GM19397 (cell line): ENCODE results near the gene RNLS.

Experiments used
- ATAC-seq: cut with Tn5 transposase; IDR thresholded peaks from one replicate; pipeline ENCODE4 v1.9.1; 2021; ENCODE audit warnings: mild to moderate bottlenecking, moderate library complexity; ENCODE audit not compliant: unreplicated experiment

The RNLS gene

DNA sequence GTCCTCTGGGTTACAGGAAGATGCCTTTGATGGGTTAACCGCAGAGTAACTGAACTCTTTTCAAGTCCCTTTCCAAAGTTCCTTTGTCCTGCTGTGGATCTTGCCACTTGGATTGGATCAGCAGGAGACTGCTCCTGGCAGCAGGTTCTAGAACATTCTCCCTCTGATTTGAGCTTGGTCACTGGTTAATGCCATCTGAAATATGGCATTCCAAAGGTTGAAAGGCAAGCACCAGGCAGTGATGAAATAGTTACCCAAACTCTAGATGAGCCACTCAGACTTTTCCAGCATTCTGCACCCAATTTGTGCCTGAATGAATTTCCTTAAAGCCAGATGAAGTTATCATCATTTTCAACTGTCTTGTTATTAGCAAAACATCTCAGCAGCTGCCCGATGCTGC lies 343.9 kb downstream of the RNLS start:
- ATAC-seq = no peak

DNA sequence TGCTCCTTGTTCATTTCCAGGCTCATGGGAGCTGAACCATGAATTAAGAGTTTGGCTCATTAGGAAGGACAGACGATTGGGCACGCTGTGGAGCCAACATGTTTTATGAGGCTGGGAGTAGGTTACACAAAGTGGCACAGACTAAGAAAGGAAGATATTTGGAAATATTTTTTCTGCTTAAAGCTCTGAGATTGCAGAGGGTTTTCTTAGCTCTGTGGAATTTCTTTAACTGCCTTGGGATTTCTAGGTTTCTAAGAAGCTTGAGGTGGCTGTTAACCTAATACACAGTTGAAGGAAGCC lies 344.6 kb downstream of the RNLS start:
- no peak for ATAC-seq

DNA sequence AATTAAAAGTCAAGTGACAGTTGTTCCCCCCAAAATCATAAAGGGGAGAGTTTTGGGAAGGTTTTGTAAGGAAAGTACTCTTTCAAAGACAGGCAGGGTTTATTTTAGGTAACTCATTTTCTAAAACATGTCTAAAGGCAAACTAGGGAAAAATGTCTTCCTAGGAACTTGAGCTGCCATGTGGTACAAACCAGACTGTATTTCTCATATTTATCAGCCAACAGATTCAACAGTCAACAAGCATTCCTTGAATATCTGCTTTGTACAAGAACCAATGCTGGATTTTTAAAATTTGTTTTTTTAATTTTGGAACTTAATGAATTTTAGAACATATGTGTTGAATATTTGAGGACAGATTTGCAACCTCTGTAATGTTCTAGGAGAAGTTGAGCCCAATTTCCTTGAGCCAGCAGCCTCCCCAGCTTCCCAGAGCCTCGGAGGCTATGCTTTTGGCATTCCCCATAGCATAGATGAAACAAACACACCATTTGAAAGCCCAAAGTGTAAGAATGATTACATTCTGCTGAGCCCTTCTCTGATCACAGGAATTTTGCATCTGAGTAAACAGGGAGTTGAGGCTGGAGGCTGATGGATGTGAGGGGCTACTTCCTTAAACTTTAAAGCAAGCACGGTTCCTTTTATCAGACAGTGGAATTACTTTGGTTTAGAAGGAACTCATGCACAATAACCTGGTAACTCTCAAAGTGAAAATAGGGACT lies 345.1 kb downstream of the RNLS start:
- ATAC-seq = no peak

DNA sequence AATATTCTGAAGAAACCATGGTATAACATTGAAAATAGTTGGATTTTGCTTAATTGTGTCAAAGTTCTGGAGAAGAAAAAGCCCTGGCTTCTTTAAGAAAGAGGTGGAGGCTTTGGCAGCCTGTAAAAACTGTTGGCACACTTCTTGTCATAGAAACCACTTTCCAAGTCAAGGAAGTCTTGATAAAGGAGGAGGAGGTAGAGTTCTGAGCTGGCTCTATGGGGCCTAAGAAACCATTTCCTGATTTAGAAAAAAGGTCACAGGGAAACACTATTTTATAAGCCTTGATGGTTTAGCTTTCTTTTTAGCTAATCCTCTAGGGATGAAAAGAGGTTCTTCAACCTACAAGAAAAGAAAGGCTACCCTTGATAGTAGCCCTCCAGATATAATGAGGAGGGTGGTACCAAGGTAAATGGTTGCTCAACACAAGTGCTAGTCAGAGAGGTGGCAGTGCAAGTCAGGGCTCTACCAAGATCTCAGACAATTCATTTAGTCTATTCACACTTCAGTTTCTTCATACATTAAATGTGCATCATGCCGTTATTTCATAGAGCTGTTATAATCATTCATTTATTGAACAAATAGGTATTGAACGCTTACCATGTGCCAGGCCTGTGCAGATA lies 346.9 kb downstream of the RNLS start:
- no peak for ATAC-seq

DNA sequence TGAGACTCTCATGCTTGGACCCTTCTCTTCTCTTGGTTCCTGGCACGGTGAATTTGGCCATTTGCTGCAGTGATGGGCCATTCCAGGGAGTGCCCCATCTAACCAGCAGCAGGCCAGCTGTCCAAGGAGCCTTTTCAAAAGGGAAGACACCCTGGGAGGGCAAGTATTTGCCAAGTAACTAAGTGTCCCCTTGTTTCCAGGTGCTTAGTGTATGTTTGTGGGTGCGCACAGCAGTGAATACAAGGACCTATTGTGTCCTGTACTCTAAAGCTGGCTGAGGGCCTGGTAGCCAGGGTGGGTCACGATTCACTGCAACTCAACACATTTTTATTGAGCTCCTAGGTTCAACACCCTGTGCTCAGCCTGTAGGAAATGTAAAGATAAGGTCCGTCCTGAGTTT lies 348.8 kb downstream of the RNLS start:
- no peak for ATAC-seq

DNA sequence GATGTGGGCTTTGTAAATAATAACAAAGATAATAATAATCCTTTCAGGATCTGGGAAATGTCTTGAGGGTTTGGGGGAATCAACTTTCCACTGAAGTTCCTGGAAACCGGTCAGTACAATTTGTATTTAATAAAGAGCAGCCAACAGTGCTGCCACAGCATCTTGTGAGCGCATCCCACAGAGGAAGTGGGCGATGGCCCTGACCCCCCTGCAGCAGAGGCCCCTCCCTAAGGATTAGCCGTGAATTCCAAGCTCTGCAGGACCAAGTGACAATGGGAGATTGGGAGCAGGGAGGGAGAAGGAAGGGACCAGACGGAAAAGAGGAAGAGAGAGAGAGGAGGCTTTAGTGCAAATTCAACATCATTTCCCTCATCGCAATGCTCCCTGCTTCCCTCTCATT lies 349.2 kb downstream of the RNLS start:
- no peak for ATAC-seq

DNA sequence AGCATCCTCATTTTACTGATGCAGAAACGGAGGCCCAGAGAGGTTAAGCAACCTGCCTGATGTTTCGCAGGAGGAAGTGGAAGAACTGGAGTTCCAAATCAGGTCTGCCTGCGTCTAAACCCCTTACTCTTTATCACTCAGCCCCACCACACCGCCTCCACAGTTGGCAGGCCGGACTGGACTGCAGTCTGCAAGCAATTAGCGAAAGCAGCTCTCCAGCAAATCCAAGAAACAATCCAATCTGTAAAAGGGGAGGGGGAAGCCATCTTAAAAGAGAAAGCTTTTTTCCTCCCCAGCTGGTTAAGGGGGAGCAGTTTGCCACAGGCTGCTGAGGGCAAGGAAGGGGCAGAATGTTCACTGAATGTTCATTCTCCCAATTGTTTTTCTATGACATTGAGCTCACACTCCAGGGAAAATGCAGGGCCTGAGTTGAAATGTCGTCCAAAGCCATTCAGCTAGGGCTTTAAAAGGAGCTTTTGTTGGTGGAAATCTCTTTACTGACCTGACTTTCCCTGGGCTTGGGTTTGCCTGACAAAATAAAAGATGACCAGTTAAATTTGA lies 350.1 kb downstream of the RNLS start:
- no peak for ATAC-seq

DNA sequence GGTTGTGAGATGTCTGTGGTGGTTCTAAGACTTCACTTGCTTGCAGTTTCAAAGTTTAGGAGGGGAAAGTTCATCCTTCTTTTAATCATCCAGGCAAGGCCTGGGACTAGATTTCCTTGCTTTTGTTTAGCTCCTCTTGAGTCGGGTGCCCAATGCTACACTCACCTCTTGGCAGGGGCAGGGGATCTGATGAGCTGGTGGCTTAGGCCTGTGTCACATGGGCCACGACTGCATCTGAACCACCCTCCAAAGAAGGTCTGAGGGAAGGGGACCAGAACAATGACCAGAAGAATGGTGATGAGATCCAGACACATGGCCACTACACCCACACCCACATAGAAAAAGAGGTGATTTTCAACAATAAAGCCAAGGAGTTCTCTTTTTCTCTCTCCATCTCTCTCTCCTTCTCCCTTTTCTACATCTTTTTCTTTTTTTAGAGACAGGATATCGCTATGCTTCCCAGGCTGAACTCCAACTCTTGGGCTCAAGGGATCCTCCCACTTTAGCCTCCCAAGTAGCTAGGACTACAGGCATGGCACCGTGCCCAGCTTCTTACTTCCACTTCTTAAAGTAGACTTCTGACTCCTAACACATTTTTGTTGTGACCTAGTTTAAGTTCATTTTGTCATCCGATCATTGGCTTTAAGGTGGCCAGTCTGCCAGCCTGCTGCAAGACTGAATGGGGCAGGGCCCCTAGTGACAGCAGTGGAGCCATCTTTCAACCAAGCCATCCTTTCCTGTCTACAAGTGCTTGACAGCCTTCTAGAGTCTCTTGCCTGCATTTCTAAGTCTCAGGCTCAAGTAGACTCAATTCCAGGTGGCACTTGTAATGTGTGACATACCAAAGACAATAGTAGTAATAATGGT lies 350.9 kb downstream of the RNLS start:
- ATAC-seq = no peak

DNA sequence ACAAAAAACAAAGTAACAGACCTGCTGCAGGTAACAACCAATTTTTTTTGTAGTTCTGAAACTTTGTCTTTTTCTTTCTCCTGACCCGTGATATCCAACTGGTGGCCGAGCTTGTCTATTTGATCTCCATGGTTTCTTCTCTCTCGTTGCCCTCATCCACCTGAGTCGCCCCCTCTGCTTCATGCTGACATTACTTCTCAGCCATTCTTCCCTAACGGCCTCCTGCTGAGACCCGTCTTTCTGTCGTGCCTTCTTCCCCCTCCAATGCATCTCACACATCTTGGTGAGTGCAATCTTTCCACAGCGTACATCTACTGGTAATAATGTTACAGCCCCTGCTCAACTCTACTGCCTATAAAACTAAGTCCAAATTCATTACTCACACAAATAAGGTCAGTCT lies 352.9 kb downstream of the RNLS start:
- no peak for ATAC-seq

DNA sequence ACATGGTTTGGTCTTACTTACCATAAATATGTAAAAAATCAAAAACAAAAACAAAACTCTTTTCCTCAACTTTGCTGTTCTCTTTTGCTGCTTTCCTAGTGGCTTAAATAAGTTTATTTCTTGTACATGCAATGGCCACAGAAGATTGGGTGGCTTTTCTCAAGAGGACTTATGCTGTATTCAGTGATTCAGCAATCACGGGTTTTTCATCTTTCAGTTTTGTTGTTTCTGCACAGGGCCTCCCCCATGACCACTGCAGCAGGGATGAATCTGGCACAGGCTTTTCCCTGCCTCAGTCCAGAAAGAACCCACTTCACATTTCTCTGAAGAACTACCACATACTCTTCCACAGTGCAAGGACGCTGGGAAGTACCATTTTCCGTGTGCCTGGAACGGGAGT lies 355.0 kb downstream of the RNLS start:
- no peak for ATAC-seq

DNA sequence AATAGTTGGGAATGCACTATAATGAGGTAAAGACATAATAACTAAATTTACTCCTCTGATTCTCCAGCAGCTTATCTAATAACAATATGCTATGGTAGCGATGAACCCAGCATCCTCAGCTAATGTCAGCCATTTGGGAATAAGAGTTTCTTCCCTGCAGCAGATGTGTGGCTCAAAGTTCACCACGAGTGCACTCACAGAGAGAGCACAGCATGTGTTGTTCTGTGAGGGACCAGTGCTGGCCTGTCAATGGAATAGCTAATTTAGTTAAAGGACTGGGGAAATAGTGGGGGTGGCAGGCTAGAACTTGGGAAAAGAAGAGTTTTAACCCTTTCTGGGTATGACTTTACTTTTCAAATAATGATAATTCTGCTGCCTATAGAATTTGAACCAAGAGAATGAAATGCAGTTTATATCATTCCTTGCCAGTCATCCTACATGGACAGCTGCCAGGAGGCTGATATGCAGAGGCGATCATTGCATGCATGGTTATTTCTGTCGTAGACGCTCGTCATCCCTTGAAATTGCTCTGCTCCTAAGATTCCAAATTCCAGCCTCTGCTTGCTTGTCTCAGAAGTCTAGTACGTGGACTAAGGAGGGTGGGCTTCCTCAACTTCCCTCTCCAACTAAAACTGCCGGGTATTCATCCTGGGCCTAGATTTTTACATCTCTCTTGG lies 355.6 kb downstream of the RNLS start:
- ATAC-seq = no peak

DNA sequence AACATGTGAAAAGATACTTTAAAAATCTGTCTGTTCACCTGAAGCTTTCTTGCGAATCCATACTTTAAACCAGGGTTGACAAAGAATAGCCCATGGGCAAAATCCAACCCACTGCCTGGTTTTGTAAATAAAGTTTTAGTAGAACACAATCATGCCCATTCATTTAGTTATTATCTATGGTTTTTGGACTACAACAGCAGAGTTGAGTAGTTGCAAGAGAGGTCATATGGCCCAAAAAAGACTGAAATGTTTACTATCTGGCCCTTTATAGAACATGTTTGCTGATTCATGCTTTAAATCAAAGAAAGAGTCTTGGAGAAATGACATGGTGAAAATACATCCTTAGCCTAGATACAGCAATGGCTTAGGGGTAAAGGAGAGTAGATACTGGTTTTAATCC lies 356.2 kb downstream of the RNLS start:
- ATAC-seq = no peak

DNA sequence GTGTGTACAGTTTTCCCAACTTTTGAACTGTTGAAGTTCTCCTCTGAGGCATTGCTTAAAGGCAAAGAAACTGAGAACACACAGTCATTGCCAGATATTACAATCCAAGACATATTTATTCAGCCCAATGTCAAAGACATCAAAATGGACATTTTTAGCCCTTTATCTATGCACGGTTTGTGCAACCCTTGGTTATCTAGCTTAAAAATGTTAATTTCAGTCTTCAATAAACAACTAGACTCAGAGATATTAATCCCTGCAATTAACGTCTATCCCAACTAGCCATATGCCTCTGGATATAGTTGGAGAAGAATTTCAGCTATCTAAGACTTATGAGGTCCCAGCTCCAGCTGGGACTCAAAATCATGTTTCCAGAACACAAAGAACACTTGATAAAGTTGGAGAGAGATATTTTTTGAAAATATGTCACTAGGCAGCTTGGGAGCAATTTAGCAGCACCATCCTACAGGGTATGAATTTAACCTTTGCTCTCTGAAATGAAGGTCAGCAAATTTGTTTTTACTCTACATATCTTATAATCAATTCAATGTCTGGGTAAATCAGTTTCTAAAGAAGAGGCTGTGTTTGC lies 357.0 kb downstream of the RNLS start:
- ATAC-seq = no peak
